GM19395 (cell line): Measurements from ENCODE around the gene CCNT1.
"Not testable (repeated sequence)": the region's sequence is repeated elsewhere in the genome, so short reads cannot be mapped to it uniquely, and the experiment has no call there.

Experiments used
- ATAC-seq: cut with Tn5 transposase; IDR thresholded peaks from one replicate; pipeline ENCODE4 v1.9.1; 2021; ENCODE audit warnings: mild to moderate bottlenecking, moderate library complexity; ENCODE audit not compliant: unreplicated experiment

CCNT1 gene

DNA sequence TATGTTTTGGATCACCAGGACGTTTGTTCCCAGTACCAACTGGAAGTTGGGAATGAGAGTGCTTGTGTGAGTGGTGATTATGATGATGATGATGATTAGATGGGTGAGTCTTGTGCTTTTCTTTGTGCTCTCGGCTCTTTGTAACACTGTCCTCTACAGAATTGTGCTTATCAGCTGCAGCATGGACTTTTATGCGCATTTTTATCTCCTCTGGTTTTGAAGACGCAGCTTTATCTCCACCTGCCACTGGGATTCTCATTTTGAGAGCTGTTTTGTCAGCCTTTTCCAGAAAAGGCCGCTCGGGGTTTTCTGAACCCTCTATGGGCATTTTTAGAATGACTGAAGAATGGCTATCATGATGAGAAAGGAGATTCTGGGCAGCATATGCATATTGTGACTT is 22.9 kb downstream of the CCNT1 start:
- ATAC-seq, result no peak

DNA sequence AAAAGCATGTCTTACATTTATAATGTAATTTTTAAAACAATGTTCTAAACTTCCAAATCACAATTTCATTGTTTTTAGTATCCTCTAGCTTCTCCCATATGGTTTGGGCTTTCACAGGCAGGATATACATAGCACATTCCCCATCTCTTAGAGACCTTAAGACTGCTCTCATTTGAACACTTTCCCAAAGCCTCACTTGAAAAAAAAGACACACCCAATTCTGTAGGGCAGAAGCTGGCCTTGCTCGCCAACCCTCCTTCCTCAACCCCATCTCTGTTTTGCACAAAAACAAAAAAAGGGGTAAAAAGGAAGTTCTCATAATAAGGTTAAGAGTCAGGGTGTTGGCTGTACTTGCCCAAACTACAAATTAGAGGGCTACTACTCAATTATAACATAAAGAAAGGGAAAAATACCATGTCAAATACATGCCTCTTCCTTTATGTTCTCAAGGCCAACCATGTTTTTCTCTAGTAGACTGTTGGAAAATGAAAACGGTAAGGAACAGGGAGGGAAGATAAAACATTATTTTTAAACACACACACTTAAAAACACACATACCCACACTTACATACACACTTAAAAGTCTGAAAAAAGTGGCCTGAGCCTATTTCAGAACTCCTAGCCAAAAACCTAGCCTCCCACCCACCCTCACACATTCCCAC is 24.6 kb downstream of the CCNT1 start:
- no peak for ATAC-seq

DNA sequence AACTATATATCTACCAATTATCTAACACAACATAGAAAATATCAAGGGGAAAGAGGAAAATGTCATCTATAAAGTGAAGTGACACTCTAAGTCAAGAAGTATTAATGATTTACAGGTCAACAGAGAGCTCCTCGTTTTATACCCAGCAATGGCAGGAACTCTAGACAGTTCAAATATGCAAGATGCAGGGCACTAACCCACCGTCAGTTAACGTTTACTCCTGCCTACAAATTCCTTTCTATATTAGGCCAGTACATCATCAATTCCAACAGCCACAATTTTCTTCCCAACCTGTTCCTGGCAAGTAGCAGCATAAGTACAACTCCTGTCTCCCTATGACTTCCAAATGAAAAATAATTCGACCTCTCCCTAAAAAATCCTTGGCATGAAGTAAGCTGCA is 25.5 kb downstream of the CCNT1 start:
- ATAC-seq, result no peak

DNA sequence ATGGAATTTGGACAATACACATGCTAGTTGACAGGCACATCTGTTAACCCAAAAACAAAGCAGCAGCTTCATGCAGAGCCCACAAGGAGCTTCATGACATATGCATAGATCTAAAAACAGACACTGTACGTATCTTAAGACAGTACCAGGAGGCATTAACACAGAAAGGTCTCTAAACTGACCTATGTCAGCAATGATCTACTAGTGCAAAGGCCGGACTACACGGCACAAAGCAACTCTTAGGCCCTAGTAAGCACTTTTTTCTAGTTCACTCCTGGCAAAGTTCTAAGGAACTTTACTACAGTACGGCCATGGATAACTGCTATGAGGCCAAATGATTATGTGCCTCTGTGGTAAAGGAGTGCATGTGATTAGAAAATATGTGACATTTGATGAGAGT is 26.1 kb downstream of the CCNT1 start:
- ATAC-seq, result no peak

DNA sequence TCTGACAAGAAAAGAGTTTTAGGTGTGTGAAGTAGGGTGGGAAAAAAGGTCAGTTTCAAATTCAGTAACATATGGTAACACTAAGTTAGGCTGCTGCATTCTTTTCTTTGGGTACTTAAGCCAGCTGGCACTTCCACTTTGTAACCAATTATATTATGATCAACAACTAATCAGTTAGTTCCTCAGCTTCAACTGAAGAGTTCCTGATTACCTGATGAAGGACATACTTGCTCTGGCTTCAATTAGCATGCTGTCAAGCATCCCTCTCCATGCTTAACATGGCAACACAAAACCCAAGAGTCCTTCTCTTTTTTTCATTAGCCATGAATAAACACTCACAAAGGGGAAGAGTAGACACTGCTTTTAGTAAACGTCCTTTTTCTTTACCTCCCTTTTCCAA is 27.7 kb downstream of the CCNT1 start:
- no peak for ATAC-seq

DNA sequence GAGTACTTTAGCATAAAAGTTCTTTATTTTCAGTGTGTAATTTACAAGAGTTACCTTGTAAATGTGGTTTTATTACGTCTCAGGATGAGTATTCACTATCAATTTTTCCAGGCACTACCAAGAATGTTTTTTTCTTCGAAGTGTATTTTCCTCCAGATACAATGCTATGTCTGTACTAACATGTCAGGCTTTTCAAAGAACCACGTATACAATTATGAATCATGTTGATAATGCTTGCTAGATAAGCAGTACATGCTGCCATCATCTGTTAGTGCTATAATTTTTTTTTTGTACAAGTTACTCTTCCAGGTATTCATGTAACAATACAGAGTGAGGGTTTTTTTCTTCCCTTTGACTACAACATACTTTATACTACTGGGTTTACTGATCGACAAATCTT is 28.9 kb downstream of the CCNT1 start:
- no peak for ATAC-seq

DNA sequence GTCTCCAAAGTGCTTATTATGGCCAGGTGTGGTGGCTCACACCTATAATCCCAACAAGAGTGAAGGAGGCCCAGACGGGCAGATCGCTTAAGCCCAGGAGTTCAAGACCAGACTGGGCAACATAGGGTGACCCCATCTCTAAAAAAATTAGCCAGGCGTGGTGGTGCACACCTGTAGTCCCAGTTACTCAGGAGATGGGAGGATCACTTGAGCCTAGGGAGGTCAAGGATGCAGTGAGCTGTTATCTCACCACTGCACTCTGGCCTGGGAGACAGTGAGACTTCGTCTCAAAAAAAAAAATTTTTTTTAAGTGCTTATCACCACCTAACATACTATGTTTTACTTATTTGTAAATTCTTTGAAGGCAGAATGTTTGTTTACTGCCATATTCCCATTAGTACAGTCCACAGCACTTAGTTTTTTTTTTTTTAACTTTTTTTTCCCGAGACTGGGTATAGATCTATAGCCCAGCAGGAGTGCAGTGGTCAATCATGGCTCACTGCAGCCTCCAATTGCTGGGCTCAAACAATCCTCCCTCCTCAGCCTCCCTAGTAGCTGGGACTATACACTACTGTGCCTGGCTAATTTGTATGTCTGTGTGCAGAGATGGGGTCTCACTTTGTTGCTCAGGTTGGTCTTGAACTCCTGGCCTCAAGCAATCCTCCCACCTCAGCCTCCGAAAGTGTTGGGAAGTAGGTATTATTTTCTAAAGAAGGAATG is 29.7 kb downstream of the CCNT1 start:
- no peak for ATAC-seq

DNA sequence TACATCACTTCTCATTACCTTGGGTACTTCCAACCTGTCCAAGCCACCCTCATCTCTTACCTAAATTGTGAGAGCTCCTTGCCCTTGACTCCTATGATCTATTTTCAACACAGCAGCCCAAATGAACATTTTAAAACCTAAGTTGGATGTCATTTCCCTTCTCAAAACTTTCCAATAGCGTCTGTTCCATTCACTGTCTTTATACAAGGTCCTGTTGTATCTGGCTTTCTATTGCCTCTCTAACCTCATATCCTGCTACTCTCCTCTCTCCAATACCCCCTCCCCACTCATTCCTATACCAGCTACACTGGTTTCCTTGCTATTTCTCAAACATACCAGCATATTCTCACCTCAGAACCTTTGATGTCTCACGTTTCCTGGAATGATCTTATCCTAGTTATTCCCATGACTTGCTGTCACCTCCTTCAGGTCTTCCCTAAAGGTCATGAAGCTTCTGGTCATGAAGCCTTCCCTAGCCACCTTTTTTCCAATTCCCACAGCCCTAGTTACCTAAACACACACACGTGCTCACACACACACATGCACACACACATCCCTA is 30.4 kb downstream of the CCNT1 start:
- no peak for ATAC-seq

DNA sequence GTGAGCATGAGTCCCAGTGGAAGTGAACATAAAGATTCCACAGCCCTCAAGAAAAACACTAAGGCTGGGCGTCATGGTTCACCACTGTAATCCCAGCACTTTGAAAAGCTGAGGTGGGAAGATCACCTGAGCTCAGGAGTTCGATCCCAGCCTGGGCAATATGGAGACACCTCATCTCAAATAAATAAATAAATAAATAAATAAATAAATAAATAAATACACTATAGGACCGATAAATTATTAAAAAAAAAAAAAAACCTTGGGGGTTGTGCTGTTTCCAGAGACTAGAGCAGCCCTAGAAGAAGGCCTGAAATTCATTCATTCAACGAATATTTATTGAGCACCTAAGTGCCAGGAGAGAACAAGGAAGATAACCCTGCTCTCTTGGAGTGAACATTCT is 33.0 kb downstream of the CCNT1 start:
- ATAC-seq, result no peak

DNA sequence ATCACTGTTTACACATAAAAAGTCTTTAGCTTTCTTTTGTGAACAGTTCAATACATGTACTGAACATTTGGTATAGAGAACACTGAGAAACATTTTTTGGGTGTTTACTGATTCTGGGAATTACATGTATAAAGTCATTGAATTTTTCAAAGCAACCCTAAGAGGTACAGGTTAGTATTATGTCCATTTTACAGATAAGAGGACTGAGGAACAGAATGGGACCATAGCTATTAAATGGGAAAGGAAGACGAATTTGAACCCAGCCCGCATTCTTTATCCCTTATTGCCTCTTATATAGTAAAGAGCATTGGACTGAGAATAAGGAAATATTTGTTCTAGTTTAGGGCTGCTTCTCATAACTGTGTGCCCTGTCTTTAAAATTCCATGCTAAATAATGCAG is 33.6 kb downstream of the CCNT1 start:
- no peak for ATAC-seq

DNA sequence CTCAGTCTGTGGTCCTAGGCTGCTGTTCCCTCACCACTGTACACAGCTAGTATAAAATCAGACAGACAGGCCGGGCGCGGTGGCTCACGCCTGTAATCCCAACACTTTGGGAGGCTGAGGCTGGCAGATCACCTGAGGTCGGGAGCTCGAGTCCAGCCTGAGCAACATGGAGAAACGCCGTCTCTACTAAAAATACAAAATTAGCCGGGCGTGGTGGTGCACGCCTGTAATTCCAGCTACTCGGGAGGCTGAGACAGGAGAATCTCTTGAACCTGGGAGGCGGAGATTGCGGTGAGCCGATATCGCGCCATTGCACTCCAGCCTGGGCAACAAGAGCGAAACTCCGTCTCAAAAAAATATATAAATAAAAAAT is 34.0 kb downstream of the CCNT1 start:
- not testable (repeated sequence) for ATAC-seq

DNA sequence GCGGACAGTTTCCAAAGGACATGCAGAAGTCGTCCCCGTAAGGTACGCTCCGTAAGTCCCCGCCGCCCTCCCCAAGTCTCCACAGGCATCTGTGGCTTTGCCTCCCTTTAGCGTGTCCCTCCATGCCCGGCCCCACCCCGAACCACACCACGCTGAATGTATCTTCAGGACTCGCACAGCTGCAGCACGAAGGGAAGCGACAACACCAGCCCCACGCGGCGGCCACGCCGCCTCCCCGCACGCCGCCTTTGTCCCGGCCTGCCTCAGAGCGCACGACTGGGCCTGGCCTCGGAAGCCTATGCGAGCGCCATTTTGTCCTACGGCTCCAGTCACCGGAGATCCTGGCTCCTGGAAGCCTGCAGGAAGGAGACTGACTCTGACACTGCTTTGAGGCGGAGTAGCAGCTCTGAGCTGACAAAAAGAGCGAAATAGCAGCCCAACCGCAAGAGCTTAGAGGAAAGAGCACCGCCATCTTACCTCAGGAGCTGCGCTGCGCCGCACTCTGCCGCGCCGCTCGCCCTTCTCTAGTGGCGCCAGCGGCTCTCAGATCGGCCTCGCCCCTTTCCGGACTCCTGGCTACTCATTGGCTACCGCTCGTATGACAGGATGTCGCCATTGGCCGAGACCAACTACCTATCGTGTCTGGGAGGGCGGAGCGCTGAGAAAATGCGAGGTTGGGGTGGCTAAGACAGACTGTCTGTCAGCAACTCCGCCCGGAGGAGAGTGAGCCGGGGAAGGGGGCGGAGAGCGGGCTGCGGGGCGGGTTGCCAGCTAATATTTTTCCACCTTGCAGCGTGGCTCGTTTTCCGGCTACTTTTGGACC is 34.6 kb downstream of the CCNT1 start, which contains the start of gene KANSL2:
Gene KANSL2 (minus strand): TSS at position 529 of the 823 bp plus-strand sequence. CDS start 606 bp downstream, outside the sequence.
- peak; percentile 99 for ATAC-seq

DNA sequence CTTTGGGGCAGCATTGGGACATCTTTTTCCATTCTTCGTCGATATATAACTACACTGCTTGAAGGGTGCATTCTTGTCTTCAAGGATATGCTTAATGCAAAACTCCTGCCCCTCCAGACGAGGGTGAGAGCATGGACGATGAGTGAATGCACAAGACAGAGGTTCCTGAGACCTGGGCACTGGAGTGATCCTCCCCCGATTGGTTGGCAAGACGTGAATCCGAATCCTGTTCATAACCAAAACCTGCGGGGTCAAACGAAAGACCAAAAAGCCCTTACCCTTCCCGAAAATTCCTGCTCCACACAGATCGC is 35.2 kb downstream of the CCNT1 start:
- no peak for ATAC-seq

DNA sequence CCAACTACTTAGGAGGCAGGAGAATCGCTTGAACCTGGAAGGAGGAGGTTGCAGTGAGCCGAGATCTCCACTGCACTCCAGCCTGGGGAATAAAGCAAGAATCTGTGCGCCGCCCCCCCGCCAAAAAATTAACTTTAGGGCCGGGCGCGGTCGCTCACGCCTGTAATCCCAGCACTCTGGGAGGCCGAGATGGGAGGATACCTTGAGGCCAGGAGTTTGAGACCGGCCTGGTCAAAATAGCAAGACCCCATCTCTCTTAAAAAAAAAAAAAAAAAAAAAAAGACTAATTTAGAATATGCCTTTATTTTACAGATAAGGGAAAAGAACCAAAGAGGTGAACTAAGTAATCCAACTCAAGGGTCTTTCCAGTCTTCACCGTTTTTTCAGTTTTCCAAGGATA is 35.6 kb downstream of the CCNT1 start:
- no peak for ATAC-seq

DNA sequence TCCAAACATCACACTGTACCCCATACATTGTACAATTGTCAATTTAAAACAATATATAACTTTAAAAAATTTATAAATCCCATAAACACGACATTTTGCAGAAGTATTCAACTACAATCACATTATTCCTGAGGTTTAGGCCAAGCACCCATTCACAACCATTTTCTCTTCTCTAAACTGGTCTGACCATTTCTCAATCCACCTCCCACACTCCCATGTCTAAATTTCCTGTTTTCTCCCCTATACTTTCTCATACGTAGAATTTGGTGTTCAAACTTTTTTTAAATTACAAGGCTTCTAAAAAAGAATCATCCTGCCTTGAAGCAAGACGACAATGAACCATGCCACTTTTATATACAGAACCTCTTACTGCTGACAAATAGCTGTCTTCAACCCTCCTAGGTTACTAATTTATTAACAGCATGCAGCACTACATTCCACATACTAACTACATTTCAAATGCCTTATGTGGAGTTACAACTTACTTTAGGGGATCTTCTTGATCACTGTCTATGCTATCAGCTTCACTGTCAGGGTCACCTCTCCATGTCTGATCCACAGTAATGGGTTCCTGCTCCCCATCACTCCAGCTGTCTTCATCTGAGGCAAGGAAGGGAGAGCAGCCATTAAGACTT is 37.8 kb downstream of the CCNT1 start:
- no peak for ATAC-seq

DNA sequence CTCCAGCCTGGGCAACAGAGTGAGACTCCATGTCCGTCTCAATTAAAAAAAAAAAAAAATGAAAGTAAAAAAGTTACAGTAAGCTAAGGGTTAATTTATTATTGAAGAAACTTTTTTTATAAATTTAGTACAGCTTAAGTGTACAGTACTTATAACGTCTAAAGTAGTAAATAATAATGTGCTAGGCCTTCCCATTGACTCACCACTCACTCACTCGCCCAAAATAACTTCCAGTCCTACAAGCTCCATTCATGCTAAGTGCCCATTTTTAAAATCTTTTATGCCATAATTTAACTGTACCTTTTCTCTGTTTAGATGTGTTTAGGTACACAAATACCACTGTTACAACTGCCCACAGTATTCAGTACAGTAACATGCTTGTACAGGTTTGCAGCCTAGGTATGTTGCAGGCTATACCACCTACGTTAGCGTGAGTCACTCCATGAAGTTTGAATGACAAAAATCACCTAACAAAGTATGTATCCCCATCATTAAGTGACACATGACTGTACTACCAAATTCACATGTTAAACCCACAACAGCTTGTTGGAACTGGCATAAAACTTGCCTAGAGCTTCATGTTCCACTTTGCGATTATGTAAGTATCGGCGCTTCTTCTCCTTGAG is 45.2 kb downstream of the CCNT1 start:
- ATAC-seq, result no peak

DNA sequence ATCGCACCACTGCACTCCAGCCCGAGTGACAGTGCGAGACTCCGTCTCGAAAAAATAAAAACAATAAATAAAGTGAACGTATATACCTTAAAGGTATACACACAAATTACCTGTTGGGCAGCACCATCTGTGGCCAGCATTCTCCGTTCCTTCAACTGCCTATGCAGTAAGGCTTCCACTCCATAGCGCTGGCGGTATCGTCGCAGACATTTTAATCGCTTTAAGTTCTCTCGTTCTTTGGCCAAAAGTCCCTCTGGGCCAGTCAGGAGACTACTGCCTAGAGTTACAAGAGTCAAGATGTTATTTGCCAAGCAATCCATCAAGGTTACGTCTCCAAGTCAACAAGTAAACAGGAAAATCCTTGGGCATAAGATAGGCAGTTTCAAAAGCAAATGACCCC is 47.5 kb downstream of the CCNT1 start:
- ATAC-seq, result no peak

DNA sequence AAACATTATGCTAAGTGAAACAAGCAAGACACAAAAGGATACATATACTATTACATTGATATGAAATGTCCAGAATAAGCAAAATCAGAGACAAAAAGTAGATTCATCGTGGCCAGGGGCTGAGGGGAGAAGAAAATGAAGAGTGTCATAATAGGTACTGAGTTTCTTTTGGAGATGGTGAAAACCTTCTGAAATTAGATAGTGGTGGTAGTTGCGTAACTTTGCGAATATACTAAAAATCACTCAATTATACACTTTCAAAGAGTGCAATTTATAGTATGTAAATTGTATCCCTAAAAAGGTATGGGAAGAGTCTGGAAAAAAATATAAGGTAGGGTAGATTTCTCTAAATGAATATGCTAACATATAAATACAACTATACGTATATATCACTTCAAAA is 56.6 kb downstream of the CCNT1 start:
- no peak for ATAC-seq

DNA sequence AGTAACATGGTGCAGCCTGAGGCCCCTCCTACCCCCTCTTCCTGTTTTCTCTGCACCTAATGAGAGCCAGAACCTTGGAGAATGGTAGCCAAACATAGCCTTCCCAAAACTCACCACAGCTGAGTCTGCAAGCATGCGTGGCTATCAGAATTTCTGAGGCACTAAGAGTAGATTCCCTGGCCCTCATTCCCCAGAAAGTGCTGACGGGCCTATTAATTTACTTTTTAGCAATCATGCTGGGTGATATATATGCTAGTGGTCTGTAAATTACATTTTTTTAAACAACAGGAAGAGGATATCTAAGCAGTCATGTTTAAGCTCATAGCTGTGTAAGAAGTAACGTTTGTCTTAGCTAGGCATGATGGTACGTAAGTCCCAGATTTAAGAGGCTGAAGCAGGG is 64.8 kb downstream of the CCNT1 start:
- no peak for ATAC-seq

DNA sequence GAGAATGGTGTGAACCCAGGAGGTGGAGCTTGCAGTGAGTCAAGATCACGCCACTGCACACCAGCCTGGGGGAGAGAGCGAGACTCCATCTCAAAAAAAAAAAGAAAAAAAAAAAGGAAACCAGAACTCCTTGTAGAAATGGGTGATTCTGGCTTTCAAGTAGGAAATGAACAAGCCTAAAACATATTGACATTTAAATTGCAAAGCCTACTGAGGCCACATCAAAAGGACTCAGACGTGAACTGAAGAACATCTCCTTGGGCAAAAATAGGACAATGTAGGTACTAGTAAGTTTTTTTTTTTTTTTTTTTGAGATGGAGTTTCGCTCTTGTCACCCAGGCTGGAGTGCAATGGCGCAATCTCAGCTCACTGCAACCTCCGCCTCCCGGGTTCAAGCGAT is 71.2 kb downstream of the CCNT1 start:
- not testable (repeated sequence) for ATAC-seq

DNA sequence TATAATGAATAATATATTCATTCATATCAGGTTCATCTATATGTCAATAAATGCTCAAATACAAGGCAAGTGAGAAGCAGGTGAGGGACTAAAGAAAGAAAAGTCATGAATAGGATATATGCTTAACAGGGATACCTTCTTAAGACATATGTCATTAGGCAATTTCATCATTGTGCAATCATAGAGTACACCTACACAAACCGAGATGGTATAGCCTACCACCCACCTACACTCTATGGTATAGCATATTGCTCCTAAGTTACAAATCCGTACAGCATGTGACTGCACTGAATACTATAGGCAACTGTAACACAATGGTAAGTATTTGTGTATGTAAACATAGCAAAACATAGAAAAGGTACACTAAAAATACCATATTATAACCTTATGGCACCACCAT is 73.5 kb downstream of the CCNT1 start:
- no peak for ATAC-seq
